CD14-positive monocyte (primary cell): ENCODE data around the gene GRK4. TPM values are rescaled to one million over a fixed set of nuclear protein-coding genes. Genes with fewer than 3 reads are reported as not detected.

Experiments
- DNase-seq, 3 donors: peaks; one replicate each; pipeline ENCODE4 v3.0.0-alpha.2; 2011 to 2022
- H2AFZ ChIP-seq: 2 replicates; pipeline ENCODE4 v1.6.0; 2012; ENCODE audit warnings: mild to moderate bottlenecking, low read depth, low read length, inconsistent platforms; ENCODE audit not compliant: insufficient read depth, poor library complexity, severe bottlenecking
- H3K27ac ChIP-seq, 2 donors: 1 replicate in 1 of 2; 2 replicates in 1 of 2; pipeline ENCODE4 v1.5.1; 2012 to 2013; ENCODE audit warnings: low read length in 2 of 2, control low read depth in 1 of 2, inconsistent platforms in 1 of 2, low read depth in 1 of 2, mild to moderate bottlenecking in 1 of 2
- H3K27me3 ChIP-seq, 2 donors: one replicate each; pipeline versions ENCODE4 v1.6.0 to v1.6.1; 2011 to 2013; ENCODE audit warnings: low read length in 2 of 2; ENCODE audit not compliant: control insufficient read depth in 2 of 2, insufficient read depth in 2 of 2
- H3K36me3 ChIP-seq, 2 donors: replicated peaks in 1 of 2; 1 replicate in 1 of 2; 2 replicates in 1 of 2; pipeline versions ENCODE4 v1.5.1 to v1.6.1; 2012 to 2013; ENCODE audit warnings: low read length in 2 of 2, control low read depth in 1 of 2, inconsistent platforms in 1 of 2, mild to moderate bottlenecking in 1 of 2; ENCODE audit not compliant: insufficient read depth in 2 of 2, control insufficient read depth in 1 of 2
- H3K4me1 ChIP-seq, 2 donors: 1 replicate in 1 of 2; 2 replicates in 1 of 2; pipeline versions ENCODE4 v1.5.1 to v1.6.1; 2012 to 2013; ENCODE audit warnings: low read length in 2 of 2, control low read depth in 1 of 2, inconsistent platforms in 1 of 2, mild to moderate bottlenecking in 1 of 2, moderate library complexity in 1 of 2; ENCODE audit not compliant: insufficient read depth in 2 of 2, control insufficient read depth in 1 of 2
- H3K4me2 ChIP-seq: replicated peaks from 2 replicates; pipeline ENCODE3; 2012; ENCODE audit warnings: low read length, moderate library complexity, mild to moderate bottlenecking; ENCODE audit not compliant: poor library complexity, severe bottlenecking; ENCODE audit errors: extremely low read depth
- H3K4me3 ChIP-seq, 3 experiments: fragments of 200-600 bp in 1 of 3; sonication (generic) in 1 of 3; replicated peaks in 1 of 3; 1 replicate in 2 of 3; 2 replicates in 1 of 3; pipeline ENCODE4 v1.5.1; 2011 to 2013; ENCODE audit warnings: low read length in 3 of 3, mild to moderate bottlenecking in 3 of 3, control low read depth in 2 of 3, low read depth in 2 of 3, inconsistent platforms in 1 of 3, moderate library complexity in 1 of 3
- H3K79me2 ChIP-seq: 2 replicates; pipeline ENCODE4 v1.6.0; 2012; ENCODE audit warnings: mild to moderate bottlenecking, control low read depth, inconsistent platforms, low read length, moderate library complexity; ENCODE audit not compliant: insufficient read depth
- H3K9ac ChIP-seq: 2 replicates; pipeline ENCODE4 v1.6.0; 2017; ENCODE audit warnings: low read length, mild to moderate bottlenecking; ENCODE audit not compliant: insufficient read depth, poor library complexity, severe bottlenecking
- H3K9me3 ChIP-seq, 2 donors: replicated peaks in 1 of 2; 1 replicate in 1 of 2; 2 replicates in 1 of 2; pipeline versions ENCODE4 v1.5.1 to v1.6.1; 2012 to 2013; ENCODE audit warnings: low read length in 2 of 2, control low read depth in 1 of 2; ENCODE audit not compliant: control insufficient read depth in 1 of 2, insufficient read depth in 1 of 2
- H4K20me1 ChIP-seq: 2 replicates; pipeline ENCODE4 v1.6.0; 2012; ENCODE audit warnings: mild to moderate bottlenecking, low read length, control low read depth, moderate library complexity; ENCODE audit not compliant: insufficient read depth
- H3K27ac Mint-ChIP-seq, 7 donors: one replicate each; pipeline ENCODE4 v1.8.0; 2020; ENCODE audit warnings: mild to moderate bottlenecking in 7 of 7, mixed read lengths in 7 of 7, moderate library complexity in 6 of 7, inconsistent platforms in 2 of 7
- H3K27me3 Mint-ChIP-seq, 3 donors: one replicate each; pipeline ENCODE4 v1.8.0; 2021 to 2022; ENCODE audit warnings: low read depth in 3 of 3, mild to moderate bottlenecking in 3 of 3, mixed read lengths in 3 of 3, moderate library complexity in 3 of 3, inconsistent platforms in 1 of 3
- H3K36me3 Mint-ChIP-seq, 2 donors: one replicate each; pipeline ENCODE4 v1.8.0; 2020; ENCODE audit warnings: mixed read lengths in 2 of 2, inconsistent platforms in 1 of 2, mild to moderate bottlenecking in 1 of 2
- H3K4me1 Mint-ChIP-seq: one replicate; pipeline ENCODE4 v1.8.0; 2020; ENCODE audit warnings: mild to moderate bottlenecking, mixed read lengths
- H3K4me3 Mint-ChIP-seq, 2 donors: one replicate each; pipeline ENCODE4 v1.8.0; 2020; ENCODE audit warnings: mild to moderate bottlenecking in 2 of 2, mixed read lengths in 2 of 2, moderate library complexity in 1 of 2
- H3K9me3 Mint-ChIP-seq, 7 donors: one replicate each; pipeline ENCODE4 v1.8.0; 2020 to 2022; ENCODE audit warnings: mixed read lengths in 7 of 7, mild to moderate bottlenecking in 6 of 7, moderate library complexity in 6 of 7, inconsistent platforms in 2 of 7
- CTCF ChIP-seq: fragments of 200-600 bp; IDR thresholded peaks from one replicate; pipeline ENCODE4 v1.8.0; 2022; ENCODE audit warnings: antibody characterized with exemption, mild to moderate bottlenecking
- WGBS: methylation state at CpG from one replicate; pipeline ENCODE4 v1.1.5; 2013; ENCODE audit warnings: missing lambda C conversion rate; ENCODE audit not compliant: insufficient coverage; 5-methylcytosine and 5-hydroxymethylcytosine counted together
- intact Hi-C, 2 donors: fragments of 100-400 bp; cut with micrococcal nuclease; formaldehyde crosslinking; loops; one replicate each; pipeline versions ENCODE4 v1.15.0 to v1.15.1; 2023
- polyA plus RNA-seq, 3 donors: library from polyadenylated mRNA; depleted of rRNA in 1 of 3; unstranded in 2 of 3; stranded (reverse) in 1 of 3; fragments of 300-500 nt in 2 of 3; fragments of >200 nt in 1 of 3; fragmentation: Illumina TruSeq in 2 of 3; gene quantifications; 1 replicate in 2 of 3; 2 replicates in 1 of 3; pipeline ENCODE4 v1.2.3, GENCODE V29; 2012 to 2021

GRK4 gene
- polyA plus RNA-seq, 3 donors = 1.1 to 1.2 (median 1.2) TPM

- H3K27me3 Mint-ChIP-seq = peaks cover 0 to 4% (median 3%) of the 10 kb centered on the region in 3 donors
- no peak overlapping the region for H3K4me3 Mint-ChIP-seq
- no peak overlapping the region for H3K27ac Mint-ChIP-seq
- no peaks in the 10 kb centered on the region for H3K27me3 ChIP-seq
- H3K9me3 Mint-ChIP-seq = peaks cover 13 to 39% (median 29%) of the 10 kb centered on the region in 7 donors
- H4K20me1 ChIP-seq = no peaks in the 10 kb centered on the region
- H2AFZ ChIP-seq = no peak overlapping the region
- no peak overlapping the region for H3K27ac ChIP-seq
- H3K9ac ChIP-seq = no peak overlapping the region
- no peak overlapping the region for H3K4me2 ChIP-seq
- H3K36me3 Mint-ChIP-seq = peaks cover 16 to 17% of the 10 kb centered on the region in 2 donors
- 100% methylated on average over 1 of the region's 2 CpGs for WGBS
- H3K79me2 ChIP-seq = no peaks in the 10 kb centered on the region
- no peak overlapping the region for H3K4me3 ChIP-seq
- intact Hi-C loops = no loop called here
- H3K9me3 ChIP-seq = peaks cover 8 to 17% of the 10 kb centered on the region in 2 donors
- no peak for TF ChIP-seq CTCF
- peaks cover 15 to 16% of the 10 kb centered on the region in 2 donors for H3K4me1 ChIP-seq
- H3K4me1 Mint-ChIP-seq = peaks cover 12% of the 10 kb centered on the region
- peaks cover 0 to 11% of the 10 kb centered on the region in 2 donors for H3K36me3 ChIP-seq
- no peak for DNase-seq
These were observed 90.9 kb downstream of the GRK4 start for GRCh38 chr4:3054169-3054759.

- peak; percentile 69 to 86 (median 81) for DNase-seq
- H3K36me3 Mint-ChIP-seq = peaks cover 16 to 17% of the 10 kb centered on the region in 2 donors
- H3K4me3 ChIP-seq = no peak overlapping the region
- H3K36me3 ChIP-seq = peaks cover 0 to 11% of the 10 kb centered on the region in 2 donors
- no CpG with 5 or more reads among the region's 6 CpGs for WGBS
- no peaks in the 10 kb centered on the region for H4K20me1 ChIP-seq
- no peak overlapping the region for H2AFZ ChIP-seq
- TF ChIP-seq CTCF = no peak
- peaks cover 8 to 9% of the 10 kb centered on the region in 2 donors for H3K9me3 ChIP-seq
- H3K27me3 Mint-ChIP-seq = peaks cover 0 to 10% (median 5%) of the 10 kb centered on the region in 3 donors
- H3K27ac ChIP-seq = peak overlapping the region; percentile 59 to 90
- peaks cover 54 to 57% of the 10 kb centered on the region in 2 donors for H3K4me1 ChIP-seq
- H3K4me1 Mint-ChIP-seq = peaks cover 49% of the 10 kb centered on the region
- peak overlapping the region; percentile 93 to 99 (median 97) for H3K27ac Mint-ChIP-seq
- no peaks in the 10 kb centered on the region for H3K79me2 ChIP-seq
- peak overlapping the region; percentile 47 to 49 for H3K4me3 Mint-ChIP-seq
- H3K27me3 ChIP-seq = no peaks in the 10 kb centered on the region
- peak overlapping the region; percentile 22 for H3K9ac ChIP-seq
- peaks cover 11 to 22% (median 16%) of the 10 kb centered on the region in 7 donors for H3K9me3 Mint-ChIP-seq
- intact Hi-C loops = loop anchor here in 1 of 2 donors (2.0 kb wide), 1 partner anchor 13 kb away; no protein-coding TSS in a partner anchor
- peak overlapping the region; percentile 63 for H3K4me2 ChIP-seq
These were observed 96.6 kb downstream of the GRK4 start for GRCh38 chr4:3059943-3060342.
